Lung (tissue), 12 donors: Measurements from ENCODE around the gene ABCB8. TPM values are rescaled to one million over a fixed set of nuclear protein-coding genes. Genes with fewer than 3 reads are reported as not detected.

ENCODE experiments used
- ATAC-seq: fragments of 200-7000 bp; cut with Tn5 transposase; one replicate; pipeline ENCODE4 v1.9.1; 2020; ENCODE audit warnings: moderate number of reproducible peaks; ENCODE audit not compliant: insufficient read depth, low FRiP score
- DNase-seq, 3 donors: peaks; one replicate each; pipeline ENCODE4 v3.0.0-alpha.2; 2013 to 2017
- H3K27ac ChIP-seq, 2 donors: one replicate each; pipeline ENCODE4 v1.5.1; 2013; ENCODE audit warnings: mild to moderate bottlenecking in 2 of 2, moderate library complexity in 2 of 2, control low read depth in 1 of 2, inconsistent platforms in 1 of 2, low read depth in 1 of 2, low read length in 1 of 2
- H3K27me3 ChIP-seq, 3 donors: one replicate each; pipeline ENCODE4 v1.5.1; 2013; ENCODE audit warnings: low read length in 2 of 3; ENCODE audit not compliant: control insufficient read depth in 3 of 3, insufficient read depth in 3 of 3
- H3K36me3 ChIP-seq, 4 donors: one replicate each; pipeline ENCODE4 v1.5.1; 2013; ENCODE audit warnings: low read length in 4 of 4, mild to moderate bottlenecking in 1 of 4, moderate library complexity in 1 of 4; ENCODE audit not compliant: control insufficient read depth in 4 of 4, insufficient read depth in 4 of 4
- H3K4me1 ChIP-seq, 5 donors: one replicate each; pipeline ENCODE4 v1.5.1; 2013; ENCODE audit warnings: low read length in 5 of 5, mild to moderate bottlenecking in 2 of 5, moderate library complexity in 1 of 5; ENCODE audit not compliant: control insufficient read depth in 5 of 5, insufficient read depth in 5 of 5
- H3K4me3 ChIP-seq: one replicate; pipeline ENCODE4 v1.5.1; 2013; ENCODE audit warnings: mild to moderate bottlenecking, control low read depth, moderate library complexity
- H3K9ac ChIP-seq, 2 donors: one replicate each; pipeline ENCODE4 v1.5.1; 2013; ENCODE audit warnings: low read length in 2 of 2, control low read depth in 1 of 2; ENCODE audit not compliant: insufficient read depth in 1 of 2
- H3K9me3 ChIP-seq, 4 donors: one replicate each; pipeline ENCODE4 v1.5.1; 2013; ENCODE audit warnings: low read length in 3 of 4, mild to moderate bottlenecking in 1 of 4, moderate library complexity in 1 of 4; ENCODE audit not compliant: control insufficient read depth in 4 of 4, insufficient read depth in 3 of 4
- CTCF ChIP-seq: IDR thresholded peaks from 2 replicates; pipeline ENCODE4 v1.5.1; 2012; ENCODE audit warnings: mild to moderate bottlenecking; ENCODE audit errors: control extremely low read depth, extremely low read depth
- WGBS, 2 donors: extraction: QIAGEN DNeasy Blood & Tissue Kit; methylation state at CpG; one replicate each; pipeline ENCODE4 v1.1.7; 2013; 5-methylcytosine and 5-hydroxymethylcytosine counted together
- polyA plus RNA-seq, 2 donors: library from polyadenylated mRNA; stranded (reverse); fragments of 200-250 nt; gene quantifications; one replicate each; pipeline ENCODE4 v1.2.1, GENCODE V29; 2013
- total RNA-seq, 2 donors: library from RNA; depleted of rRNA in 1 of 2; stranded (reverse); fragments of >200 nt in 1 of 2; gene quantifications; one replicate each; pipeline ENCODE4 v1.2.1, GENCODE V29; 2014 to 2021
- donor health status: control.
- donor health status: control.
- donor health status: Bipolar disorder and iron deficiency.
- donor health status: healthy.
- donor health status: DM: yes; HTN: yes; CAD: no.

The ABCB8 gene
- total and polyA plus RNA-seq, 4 donors: 21.8 to 61.5 (median 28.8) TPM

- Histone ChIP-seq H3K9me3 (no peaks in the 10 kb centered on the region), H3K27ac (no peak overlapping the region), H3K9ac (no peak overlapping the region), H3K27me3 (no peaks in the 10 kb centered on the region), H3K4me1 (peaks cover 0 to 7% (median 0%) of the 10 kb centered on the region in 5 donors), H3K36me3 (peaks cover 0 to 33% (median 3%) of the 10 kb centered on the region in 4 donors), H3K4me3 (no peak overlapping the region)
- ATAC-seq (no peak), DNase-seq (no peak)
- WGBS, 2 donors: 94 to 95% methylated on average over 21 of the region's 21 CpGs
- TF ChIP-seq CTCF: no peak
These were observed 6.2 kb downstream of the ABCB8 start for GRCh38 chr7:151034312-151035025.

- no peak for TF ChIP-seq CTCF
- Histone ChIP-seq H3K27ac (no peak overlapping the region), H3K27me3 (no peaks in the 10 kb centered on the region), H3K4me1 (peaks cover 0 to 8% (median 0%) of the 10 kb centered on the region in 5 donors), H3K4me3 (no peak overlapping the region), H3K36me3 (peaks cover 0 to 33% (median 3%) of the 10 kb centered on the region in 4 donors), H3K9ac (no peak overlapping the region), H3K9me3 (no peaks in the 10 kb centered on the region)
- ATAC-seq (no peak), DNase-seq (no peak)
- 92 to 94% methylated on average over 19 to 21 of the region's 21 CpGs for WGBS, 2 donors
These were observed 6.9 kb downstream of the ABCB8 start for GRCh38 chr7:151035026-151035717.

- peaks cover 0 to 33% (median 3%) of the 10 kb centered on the region in 4 donors for H3K36me3 ChIP-seq
- H3K27ac ChIP-seq: no peak overlapping the region
- 94 to 95% methylated on average over 17 of the region's 17 CpGs for WGBS, 2 donors
- DNase-seq (no peak), ATAC-seq (no peak)
- no peak overlapping the region for H3K9ac ChIP-seq
- H3K9me3 ChIP-seq: no peaks in the 10 kb centered on the region
- no peak for TF ChIP-seq CTCF
- peaks cover 0 to 8% (median 0%) of the 10 kb centered on the region in 5 donors for H3K4me1 ChIP-seq
- H3K4me3 ChIP-seq: no peak overlapping the region
- no peaks in the 10 kb centered on the region for H3K27me3 ChIP-seq
These were observed 7.7 kb downstream of the ABCB8 start for GRCh38 chr7:151035902-151036301.
